Ishikawa (cell line): ENCODE results near the gene RANGAP1.

Experiments used
- EGR1 ChIP-seq: IDR thresholded peaks from 2 replicates; pipeline ENCODE4 v1.6.1; 2012
- RAD21 ChIP-seq: IDR thresholded peaks from 2 replicates; pipeline ENCODE4 v1.6.1; 2012; ENCODE audit warnings: low read depth
- TF ChIP-seq, protein P1 (sequence below): IDR thresholded peaks from 2 replicates; pipeline ENCODE4 v1.6.1; 2012; ENCODE audit warnings: low read depth, mild to moderate bottlenecking

GRCh38 chr22:41229215-41229614 is 56.8 kb downstream of the RANGAP1 start:
- TF ChIP-seq EGR1 (no peak), RAD21 (no peak)
- TF ChIP-seq, protein P1, sequence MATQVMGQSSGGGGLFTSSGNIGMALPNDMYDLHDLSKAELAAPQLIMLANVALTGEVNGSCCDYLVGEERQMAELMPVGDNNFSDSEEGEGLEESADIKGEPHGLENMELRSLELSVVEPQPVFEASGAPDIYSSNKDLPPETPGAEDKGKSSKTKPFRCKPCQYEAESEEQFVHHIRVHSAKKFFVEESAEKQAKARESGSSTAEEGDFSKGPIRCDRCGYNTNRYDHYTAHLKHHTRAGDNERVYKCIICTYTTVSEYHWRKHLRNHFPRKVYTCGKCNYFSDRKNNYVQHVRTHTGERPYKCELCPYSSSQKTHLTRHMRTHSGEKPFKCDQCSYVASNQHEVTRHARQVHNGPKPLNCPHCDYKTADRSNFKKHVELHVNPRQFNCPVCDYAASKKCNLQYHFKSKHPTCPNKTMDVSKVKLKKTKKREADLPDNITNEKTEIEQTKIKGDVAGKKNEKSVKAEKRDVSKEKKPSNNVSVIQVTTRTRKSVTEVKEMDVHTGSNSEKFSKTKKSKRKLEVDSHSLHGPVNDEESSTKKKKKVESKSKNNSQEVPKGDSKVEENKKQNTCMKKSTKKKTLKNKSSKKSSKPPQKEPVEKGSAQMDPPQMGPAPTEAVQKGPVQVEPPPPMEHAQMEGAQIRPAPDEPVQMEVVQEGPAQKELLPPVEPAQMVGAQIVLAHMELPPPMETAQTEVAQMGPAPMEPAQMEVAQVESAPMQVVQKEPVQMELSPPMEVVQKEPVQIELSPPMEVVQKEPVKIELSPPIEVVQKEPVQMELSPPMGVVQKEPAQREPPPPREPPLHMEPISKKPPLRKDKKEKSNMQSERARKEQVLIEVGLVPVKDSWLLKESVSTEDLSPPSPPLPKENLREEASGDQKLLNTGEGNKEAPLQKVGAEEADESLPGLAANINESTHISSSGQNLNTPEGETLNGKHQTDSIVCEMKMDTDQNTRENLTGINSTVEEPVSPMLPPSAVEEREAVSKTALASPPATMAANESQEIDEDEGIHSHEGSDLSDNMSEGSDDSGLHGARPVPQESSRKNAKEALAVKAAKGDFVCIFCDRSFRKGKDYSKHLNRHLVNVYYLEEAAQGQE, result no peak
